ENCODE data around the gene TBC1D8B.

The TBC1D8B gene

GRCh38 chrX:106889468-106889867 is 87.0 kb downstream of the TBC1D8B start:
- no peak overlapping the region for H3K4me3 ChIP-seq (ENCODE audit: low read depth, low read length)
- no peak for TF ChIP-seq CTCF (IDR thresholded peaks at IDR 0.05; ENCODE audit: low read depth, low read length)

- no peak for TF ChIP-seq CTCF (IDR thresholded peaks at IDR 0.05; ENCODE audit: low read depth, low read length)
- H3K4me3 ChIP-seq (ENCODE audit: low read depth, low read length), result no peak overlapping the region
These were observed 89.4 kb downstream of the TBC1D8B start for GRCh38 chrX:106891762-106892460.

GRCh38 chrX:106894392-106894909 is 92.0 kb downstream of the TBC1D8B start:
- TF ChIP-seq CTCF (IDR thresholded peaks at IDR 0.05; ENCODE audit: low read depth, low read length), result peak; percentile 92
- H3K4me3 ChIP-seq (ENCODE audit: low read depth, low read length), result no peak overlapping the region

- no peak for TF ChIP-seq CTCF (IDR thresholded peaks at IDR 0.05; ENCODE audit: low read depth, low read length)
- no peak overlapping the region for H3K4me3 ChIP-seq (ENCODE audit: low read depth, low read length)
These were observed 92.5 kb downstream of the TBC1D8B start for GRCh38 chrX:106894978-106895452.

GRCh38 chrX:106897259-106897658 is 94.8 kb downstream of the TBC1D8B start:
- no peak for TF ChIP-seq CTCF (IDR thresholded peaks at IDR 0.05; ENCODE audit: low read depth, low read length)
- no peak overlapping the region for H3K4me3 ChIP-seq (ENCODE audit: low read depth, low read length)

GRCh38 chrX:106898462-106898861 is 96.0 kb downstream of the TBC1D8B start:
- no peak overlapping the region for H3K4me3 ChIP-seq (ENCODE audit: low read depth, low read length)
- no peak for TF ChIP-seq CTCF (IDR thresholded peaks at IDR 0.05; ENCODE audit: low read depth, low read length)

GRCh38 chrX:106899276-106899675 is 96.8 kb downstream of the TBC1D8B start:
- no peak overlapping the region for H3K4me3 ChIP-seq (ENCODE audit: low read depth, low read length)
- no peak for TF ChIP-seq CTCF (IDR thresholded peaks at IDR 0.05; ENCODE audit: low read depth, low read length)

All from WI38 (cell line).